HEK293 (cell line): ENCODE data around the gene SLC6A9.

Experiments
- CTCF ChIA-PET: fragments of 350-600 bp; formaldehyde crosslinking; extraction: SDS; loops from one replicate; lab custom pipeline; 2021; ENCODE audit warnings: antibody characterized with exemption; lab: Yijun Ruan, JAX
- POLR2A ChIA-PET: fragments of 300-600 bp; formaldehyde crosslinking; extraction: SDS; loops from one replicate; lab custom pipeline; 2020; ENCODE audit warnings: antibody characterized with exemption, inconsistent platforms; lab: Yijun Ruan, JAX
- H3K27ac ChIP-seq: fragments of 200-500 bp; sonication (Bioruptor generic); 2 replicates; pipeline ENCODE4 v1.5.1; 2014; ENCODE audit warnings: low read depth, low read length, control low read depth, inconsistent platforms; ENCODE audit errors: extremely low read depth
- H3K36me3 ChIP-seq, 2 experiments: fragments of 200-500 bp in 1 of 2; sonication (Bioruptor generic) in 1 of 2; 1 replicate in 1 of 2; 2 replicates in 1 of 2; pipeline ENCODE4 v1.5.1; 2014 to 2017; ENCODE audit warnings: inconsistent platforms in 2 of 2, low read length in 2 of 2; ENCODE audit not compliant: control insufficient read depth in 2 of 2, insufficient read depth in 1 of 2
- H3K4me1 ChIP-seq: fragments of 200-500 bp; sonication (Bioruptor generic); 2 replicates; pipeline ENCODE4 v1.5.1; 2014; ENCODE audit warnings: mild to moderate bottlenecking, low read length, inconsistent platforms; ENCODE audit not compliant: control insufficient read depth, insufficient read depth
- H3K4me3 ChIP-seq: 2 replicates; pipeline ENCODE4 v1.5.1; 2011; ENCODE audit warnings: low read depth, mild to moderate bottlenecking, control low read depth, low read length, moderate library complexity
- H3K9me3 ChIP-seq: fragments of 200-500 bp; sonication (Bioruptor generic); 2 replicates; pipeline ENCODE4 v1.5.1; 2014; ENCODE audit warnings: low read depth, low read length, inconsistent platforms; ENCODE audit not compliant: control insufficient read depth, insufficient read depth
- ELK4 ChIP-seq: IDR thresholded peaks from 2 replicates; pipeline ENCODE4 v1.6.1; 2011; ENCODE audit warnings: mild to moderate bottlenecking, low read depth, low read length, borderline replicate concordance
- GLIS1 ChIP-seq: fragments of 450-650 bp; formaldehyde crosslinking; IDR thresholded peaks from 2 replicates; pipeline ENCODE4 v1.5.1; 2016; ENCODE audit warnings: missing biosample characterization, missing genetic modification characterization
- GLIS2 ChIP-seq: fragments of 450-650 bp; formaldehyde crosslinking; IDR thresholded peaks from 2 replicates; pipeline ENCODE4 v1.5.1; 2016; ENCODE audit warnings: missing biosample characterization, missing genetic modification characterization
- KLF10 ChIP-seq: fragments of 450-650 bp; IDR thresholded peaks from 2 replicates; pipeline ENCODE4 v1.5.1; 2018; ENCODE audit warnings: missing biosample characterization, mild to moderate bottlenecking, missing genetic modification characterization
- KLF16 ChIP-seq: fragments of 450-650 bp; formaldehyde crosslinking; IDR thresholded peaks from 2 replicates; pipeline ENCODE4 v1.5.1; 2017; ENCODE audit warnings: missing biosample characterization, missing genetic modification characterization
- OVOL3 ChIP-seq: fragments of 450-650 bp; formaldehyde crosslinking; IDR thresholded peaks from 2 replicates; pipeline ENCODE4 v1.5.1; 2016; ENCODE audit warnings: missing biosample characterization, missing genetic modification characterization
- SP2 ChIP-seq: fragments of 450-650 bp; formaldehyde crosslinking; IDR thresholded peaks from 2 replicates; pipeline ENCODE4 v1.5.1; 2016; ENCODE audit warnings: missing biosample characterization, missing genetic modification characterization
- ZBTB48 ChIP-seq: fragments of 450-650 bp; formaldehyde crosslinking; IDR thresholded peaks from 2 replicates; pipeline ENCODE4 v1.5.1; 2016; ENCODE audit warnings: missing biosample characterization, missing genetic modification characterization
- ZBTB8A ChIP-seq: fragments of 450-650 bp; formaldehyde crosslinking; IDR thresholded peaks from 2 replicates; pipeline ENCODE4 v1.5.1; 2016; ENCODE audit warnings: missing biosample characterization, missing genetic modification characterization
- ZEB2 ChIP-seq: fragments of 450-650 bp; formaldehyde crosslinking; IDR thresholded peaks from 2 replicates; pipeline ENCODE4 v1.5.1; 2016; ENCODE audit warnings: missing biosample characterization, missing genetic modification characterization
- ZFP37 ChIP-seq: fragments of 450-650 bp; formaldehyde crosslinking; IDR thresholded peaks from 2 replicates; pipeline ENCODE4 v1.5.1; 2016; ENCODE audit warnings: missing biosample characterization, missing genetic modification characterization
- ZNF10 ChIP-seq: fragments of 450-650 bp; formaldehyde crosslinking; IDR thresholded peaks from 2 replicates; pipeline ENCODE4 v1.5.1; 2017; ENCODE audit warnings: missing biosample characterization, missing genetic modification characterization
- ZNF211 ChIP-seq: fragments of 450-650 bp; formaldehyde crosslinking; IDR thresholded peaks from 2 replicates; pipeline ENCODE4 v1.5.1; 2016; ENCODE audit warnings: low read depth, missing biosample characterization, missing genetic modification characterization
- ZNF335 ChIP-seq: fragments of 450-650 bp; formaldehyde crosslinking; conservative IDR thresholded peaks from 2 replicates; pipeline ENCODE4 v1.5.1; 2016; ENCODE audit warnings: missing biosample characterization, missing genetic modification characterization
- ZNF362 ChIP-seq: fragments of 450-650 bp; formaldehyde crosslinking; IDR thresholded peaks from 2 replicates; pipeline ENCODE4 v1.5.1; 2016; ENCODE audit warnings: missing biosample characterization, missing genetic modification characterization
- ZNF37A ChIP-seq: fragments of 450-650 bp; IDR thresholded peaks from 2 replicates; pipeline ENCODE4 v1.5.1; 2018; ENCODE audit warnings: missing biosample characterization, missing genetic modification characterization
- ZNF416 ChIP-seq: fragments of 450-650 bp; formaldehyde crosslinking; IDR thresholded peaks from 2 replicates; pipeline ENCODE4 v1.5.1; 2016; ENCODE audit warnings: missing biosample characterization, missing genetic modification characterization
- ZNF473 ChIP-seq: fragments of 450-650 bp; formaldehyde crosslinking; IDR thresholded peaks from 2 replicates; pipeline ENCODE4 v1.5.1; 2017; ENCODE audit warnings: missing biosample characterization, missing genetic modification characterization
- ZNF529 ChIP-seq: fragments of 450-650 bp; formaldehyde crosslinking; IDR thresholded peaks from 2 replicates; pipeline ENCODE4 v1.5.1; 2017; ENCODE audit warnings: missing genetic modification characterization, missing biosample characterization; ENCODE audit not compliant: insufficient replicate concordance
- ZNF585B ChIP-seq: fragments of 450-650 bp; formaldehyde crosslinking; IDR thresholded peaks from 2 replicates; pipeline ENCODE4 v1.5.1; 2016; ENCODE audit warnings: missing biosample characterization, missing genetic modification characterization
- ZNF600 ChIP-seq: fragments of 450-650 bp; formaldehyde crosslinking; IDR thresholded peaks from 2 replicates; pipeline ENCODE4 v1.5.1; 2016; ENCODE audit warnings: missing biosample characterization, missing genetic modification characterization
- ZNF768 ChIP-seq: fragments of 450-650 bp; formaldehyde crosslinking; IDR thresholded peaks from 2 replicates; pipeline ENCODE4 v1.5.1; 2018; ENCODE audit warnings: missing biosample characterization, mild to moderate bottlenecking, missing genetic modification characterization
- ZSCAN30 ChIP-seq: fragments of 450-650 bp; IDR thresholded peaks from 2 replicates; pipeline ENCODE4 v1.5.1; 2018; ENCODE audit warnings: missing biosample characterization, mild to moderate bottlenecking, missing genetic modification characterization, moderate library complexity
- TF ChIP-seq, protein P1 (sequence below): fragments of 450-650 bp; formaldehyde crosslinking; IDR thresholded peaks from 2 replicates; pipeline ENCODE4 v1.5.1; 2017; ENCODE audit warnings: missing biosample characterization, missing genetic modification characterization
- TF ChIP-seq, protein P2 (sequence below): fragments of 450-650 bp; formaldehyde crosslinking; IDR thresholded peaks from 2 replicates; pipeline ENCODE4 v1.5.1; 2016; ENCODE audit warnings: missing biosample characterization, missing genetic modification characterization, borderline replicate concordance
- TF ChIP-seq, protein P3 (sequence below): fragments of 450-650 bp; formaldehyde crosslinking; IDR thresholded peaks from 2 replicates; pipeline ENCODE4 v1.5.1; 2016; ENCODE audit warnings: missing biosample characterization, missing genetic modification characterization
- TF ChIP-seq, protein P4 (sequence below): fragments of 450-650 bp; formaldehyde crosslinking; IDR thresholded peaks from 2 replicates; pipeline ENCODE4 v1.5.1; 2016; ENCODE audit warnings: missing biosample characterization, missing genetic modification characterization

SLC6A9 gene

GRCh38 chr1:43979528-43980254 is 51.6 kb downstream of the SLC6A9 start (continued):
- TF ChIP-seq, protein P1, sequence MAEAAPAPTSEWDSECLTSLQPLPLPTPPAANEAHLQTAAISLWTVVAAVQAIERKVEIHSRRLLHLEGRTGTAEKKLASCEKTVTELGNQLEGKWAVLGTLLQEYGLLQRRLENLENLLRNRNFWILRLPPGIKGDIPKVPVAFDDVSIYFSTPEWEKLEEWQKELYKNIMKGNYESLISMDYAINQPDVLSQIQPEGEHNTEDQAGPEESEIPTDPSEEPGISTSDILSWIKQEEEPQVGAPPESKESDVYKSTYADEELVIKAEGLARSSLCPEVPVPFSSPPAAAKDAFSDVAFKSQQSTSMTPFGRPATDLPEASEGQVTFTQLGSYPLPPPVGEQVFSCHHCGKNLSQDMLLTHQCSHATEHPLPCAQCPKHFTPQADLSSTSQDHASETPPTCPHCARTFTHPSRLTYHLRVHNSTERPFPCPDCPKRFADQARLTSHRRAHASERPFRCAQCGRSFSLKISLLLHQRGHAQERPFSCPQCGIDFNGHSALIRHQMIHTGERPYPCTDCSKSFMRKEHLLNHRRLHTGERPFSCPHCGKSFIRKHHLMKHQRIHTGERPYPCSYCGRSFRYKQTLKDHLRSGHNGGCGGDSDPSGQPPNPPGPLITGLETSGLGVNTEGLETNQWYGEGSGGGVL (tag by site-specific recombination), result peak; percentile 68; the same call in 1 of the 2 replicates
- peak; percentile 57 for TF ChIP-seq ZNF335 (tag by site-specific recombination)
- peak; percentile 68 for TF ChIP-seq GLIS1 (tag by site-specific recombination)
- no peak for TF ChIP-seq ZFP37 (tag by site-specific recombination)
- TF ChIP-seq ZNF416, result no peak
- TF ChIP-seq ZNF211 (tag by site-specific recombination), result no peak
- TF ChIP-seq ZEB2 (tag by site-specific recombination), result peak; percentile 56; the same call in 1 of the 2 replicates
- TF ChIP-seq, protein P2, sequence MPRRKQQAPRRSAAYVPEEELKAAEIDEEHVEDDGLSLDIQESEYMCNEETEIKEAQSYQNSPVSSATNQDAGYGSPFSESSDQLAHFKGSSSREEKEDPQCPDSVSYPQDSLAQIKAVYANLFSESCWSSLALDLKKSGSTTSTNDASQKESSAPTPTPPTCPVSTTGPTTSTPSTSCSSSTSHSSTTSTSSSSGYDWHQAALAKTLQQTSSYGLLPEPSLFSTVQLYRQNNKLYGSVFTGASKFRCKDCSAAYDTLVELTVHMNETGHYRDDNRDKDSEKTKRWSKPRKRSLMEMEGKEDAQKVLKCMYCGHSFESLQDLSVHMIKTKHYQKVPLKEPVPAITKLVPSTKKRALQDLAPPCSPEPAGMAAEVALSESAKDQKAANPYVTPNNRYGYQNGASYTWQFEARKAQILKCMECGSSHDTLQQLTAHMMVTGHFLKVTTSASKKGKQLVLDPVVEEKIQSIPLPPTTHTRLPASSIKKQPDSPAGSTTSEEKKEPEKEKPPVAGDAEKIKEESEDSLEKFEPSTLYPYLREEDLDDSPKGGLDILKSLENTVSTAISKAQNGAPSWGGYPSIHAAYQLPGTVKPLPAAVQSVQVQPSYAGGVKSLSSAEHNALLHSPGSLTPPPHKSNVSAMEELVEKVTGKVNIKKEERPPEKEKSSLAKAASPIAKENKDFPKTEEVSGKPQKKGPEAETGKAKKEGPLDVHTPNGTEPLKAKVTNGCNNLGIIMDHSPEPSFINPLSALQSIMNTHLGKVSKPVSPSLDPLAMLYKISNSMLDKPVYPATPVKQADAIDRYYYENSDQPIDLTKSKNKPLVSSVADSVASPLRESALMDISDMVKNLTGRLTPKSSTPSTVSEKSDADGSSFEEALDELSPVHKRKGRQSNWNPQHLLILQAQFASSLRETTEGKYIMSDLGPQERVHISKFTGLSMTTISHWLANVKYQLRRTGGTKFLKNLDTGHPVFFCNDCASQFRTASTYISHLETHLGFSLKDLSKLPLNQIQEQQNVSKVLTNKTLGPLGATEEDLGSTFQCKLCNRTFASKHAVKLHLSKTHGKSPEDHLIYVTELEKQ (tag by site-specific recombination), result no peak
- TF ChIP-seq ZNF585B (tag by site-specific recombination), result no peak
- no peak for TF ChIP-seq ZNF10
- TF ChIP-seq ZSCAN30 (tag by site-specific recombination), result no peak
- TF ChIP-seq ZNF600 (tag by site-specific recombination), result peak; percentile 49; the same call in 1 of the 2 replicates
- TF ChIP-seq SP2 (tag by site-specific recombination), result 0 out of 2 replicates have a peak, but pooled peaks have one; percentile 40
- TF ChIP-seq ZNF529, result no peak
- TF ChIP-seq, protein P3, sequence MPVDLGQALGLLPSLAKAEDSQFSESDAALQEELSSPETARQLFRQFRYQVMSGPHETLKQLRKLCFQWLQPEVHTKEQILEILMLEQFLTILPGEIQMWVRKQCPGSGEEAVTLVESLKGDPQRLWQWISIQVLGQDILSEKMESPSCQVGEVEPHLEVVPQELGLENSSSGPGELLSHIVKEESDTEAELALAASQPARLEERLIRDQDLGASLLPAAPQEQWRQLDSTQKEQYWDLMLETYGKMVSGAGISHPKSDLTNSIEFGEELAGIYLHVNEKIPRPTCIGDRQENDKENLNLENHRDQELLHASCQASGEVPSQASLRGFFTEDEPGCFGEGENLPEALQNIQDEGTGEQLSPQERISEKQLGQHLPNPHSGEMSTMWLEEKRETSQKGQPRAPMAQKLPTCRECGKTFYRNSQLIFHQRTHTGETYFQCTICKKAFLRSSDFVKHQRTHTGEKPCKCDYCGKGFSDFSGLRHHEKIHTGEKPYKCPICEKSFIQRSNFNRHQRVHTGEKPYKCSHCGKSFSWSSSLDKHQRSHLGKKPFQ (tag by site-specific recombination), result peak; percentile 44; the same call in 1 of the 2 replicates
- peak; percentile 80 for TF ChIP-seq ZBTB8A
- peak; percentile 40; the same call in 1 of the 2 replicates for TF ChIP-seq ZBTB48 (tag by site-specific recombination)
- TF ChIP-seq ZNF473 (tag by site-specific recombination), result no peak

DNA sequence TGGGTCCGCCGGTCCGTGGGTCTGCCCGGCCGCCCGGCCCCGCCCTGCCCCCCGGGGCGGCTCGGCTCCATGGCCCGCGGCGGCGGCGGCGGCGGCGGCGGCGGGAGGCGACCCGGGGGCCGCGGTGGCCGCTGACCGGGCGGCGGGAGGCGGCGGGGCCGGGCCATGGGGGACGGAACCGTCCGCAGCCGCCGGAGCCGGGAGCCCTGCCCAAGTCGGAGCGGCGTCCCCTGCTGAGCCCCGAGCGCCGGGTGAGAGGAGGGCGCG is 52.1 kb downstream of the SLC6A9 start:
- H3K4me3 ChIP-seq, result peak overlapping the region; percentile 67
- H3K4me1 ChIP-seq, result peaks cover 3% of the 10 kb centered on the region; the same call in 1 of the 2 replicates
- H3K9me3 ChIP-seq, result no peaks in the 10 kb centered on the region
- CTCF ChIA-PET, result no interaction called here
- H3K36me3 ChIP-seq, result peaks cover 7 to 66% of the 10 kb centered on the region in 2 experiments; a peak in 2 of 3 replicates
- H3K27ac ChIP-seq, result peak overlapping the region; percentile 67; the same call in 1 of the 2 replicates
- POLR2A ChIA-PET, result no interaction called here
- no peak for TF ChIP-seq ZFP37 (tag by site-specific recombination)
- TF ChIP-seq ZNF362 (tag by site-specific recombination), result no peak
- TF ChIP-seq ZNF600 (tag by site-specific recombination), result no peak
- TF ChIP-seq GLIS2 (tag by site-specific recombination), result no peak
- TF ChIP-seq KLF10 (tag by site-specific recombination), result no peak
- TF ChIP-seq OVOL3 (tag by site-specific recombination), result no peak
- no peak for TF ChIP-seq ZNF37A (tag by site-specific recombination)
- no peak for TF ChIP-seq ELK4
- TF ChIP-seq, protein P4, sequence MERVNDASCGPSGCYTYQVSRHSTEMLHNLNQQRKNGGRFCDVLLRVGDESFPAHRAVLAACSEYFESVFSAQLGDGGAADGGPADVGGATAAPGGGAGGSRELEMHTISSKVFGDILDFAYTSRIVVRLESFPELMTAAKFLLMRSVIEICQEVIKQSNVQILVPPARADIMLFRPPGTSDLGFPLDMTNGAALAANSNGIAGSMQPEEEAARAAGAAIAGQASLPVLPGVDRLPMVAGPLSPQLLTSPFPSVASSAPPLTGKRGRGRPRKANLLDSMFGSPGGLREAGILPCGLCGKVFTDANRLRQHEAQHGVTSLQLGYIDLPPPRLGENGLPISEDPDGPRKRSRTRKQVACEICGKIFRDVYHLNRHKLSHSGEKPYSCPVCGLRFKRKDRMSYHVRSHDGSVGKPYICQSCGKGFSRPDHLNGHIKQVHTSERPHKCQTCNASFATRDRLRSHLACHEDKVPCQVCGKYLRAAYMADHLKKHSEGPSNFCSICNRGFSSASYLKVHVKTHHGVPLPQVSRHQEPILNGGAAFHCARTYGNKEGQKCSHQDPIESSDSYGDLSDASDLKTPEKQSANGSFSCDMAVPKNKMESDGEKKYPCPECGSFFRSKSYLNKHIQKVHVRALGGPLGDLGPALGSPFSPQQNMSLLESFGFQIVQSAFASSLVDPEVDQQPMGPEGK (tag by site-specific recombination), result no peak
- no peak for TF ChIP-seq KLF16 (tag by site-specific recombination)
- no peak for TF ChIP-seq ZNF768 (tag by site-specific recombination)
